Hepatocyte (in vitro differentiated cells): ENCODE data around the gene OBSCN. TPM values are rescaled to one million over a fixed set of nuclear protein-coding genes. Genes with fewer than 3 reads are reported as not detected.

Source experiments
- DNase-seq: peaks from one replicate; pipeline ENCODE4 v3.0.0-alpha.2; 2016; ENCODE audit warnings: low spot score
- H2AFZ ChIP-seq: fragments of 200-600 bp; sonication (generic); 2 replicates; pipeline ENCODE4 v1.6.0; 2016; ENCODE audit warnings: antibody characterized with exemption, mild to moderate bottlenecking
- H3K27ac ChIP-seq: fragments of 200-600 bp; sonication (generic); 2 replicates; pipeline ENCODE4 v1.5.1; 2016; ENCODE audit warnings: mild to moderate bottlenecking
- H3K27me3 ChIP-seq: fragments of 200-600 bp; sonication (generic); 2 replicates; pipeline ENCODE4 v1.6.1; 2016
- H3K36me3 ChIP-seq: fragments of 200-600 bp; sonication (generic); replicated peaks from 2 replicates; pipeline ENCODE4 v1.5.1; 2016; ENCODE audit warnings: low read depth; ENCODE audit not compliant: insufficient read depth
- H3K4me1 ChIP-seq: fragments of 200-600 bp; sonication (generic); 2 replicates; pipeline ENCODE4 v1.5.1; 2016; ENCODE audit warnings: mild to moderate bottlenecking, moderate library complexity; ENCODE audit not compliant: insufficient read depth
- H3K4me2 ChIP-seq: fragments of 200-600 bp; sonication (generic); 2 replicates; pipeline ENCODE4 v1.6.0; 2016
- H3K4me3 ChIP-seq: fragments of 200-600 bp; sonication (generic); 2 replicates; pipeline ENCODE4 v1.5.1; 2016; ENCODE audit warnings: mild to moderate bottlenecking
- H3K79me2 ChIP-seq: fragments of 200-600 bp; sonication (generic); 2 replicates; pipeline ENCODE4 v1.6.0; 2017; ENCODE audit warnings: mild to moderate bottlenecking
- H3K9me2 ChIP-seq: fragments of 200-600 bp; sonication (generic); replicated peaks from 2 replicates; pipeline ENCODE4 v1.6.0; 2017; ENCODE audit warnings: mild to moderate bottlenecking; ENCODE audit not compliant: insufficient read depth
- H3K9me3 ChIP-seq: fragments of 200-600 bp; sonication (generic); 2 replicates; pipeline ENCODE4 v1.5.1; 2016; ENCODE audit warnings: low read depth, mild to moderate bottlenecking
- H4K20me1 ChIP-seq: fragments of 200-600 bp; sonication (generic); 2 replicates; pipeline ENCODE4 v1.6.0; 2016; ENCODE audit warnings: mild to moderate bottlenecking; ENCODE audit not compliant: insufficient read depth, poor library complexity, severe bottlenecking
- EZH2 ChIP-seq: fragments of 200-600 bp; sonication (generic); IDR thresholded peaks from 2 replicates; pipeline ENCODE4 v1.6.1; 2016; ENCODE audit warnings: antibody characterized with exemption, mild to moderate bottlenecking, borderline replicate concordance
- EZH2phosphoT487 ChIP-seq: fragments of 200-600 bp; sonication (generic); IDR thresholded peaks from one replicate; pipeline ENCODE4 v1.6.1; 2018; ENCODE audit warnings: antibody characterized with exemption, mild to moderate bottlenecking, low read depth, moderate library complexity; ENCODE audit not compliant: unreplicated experiment, severe bottlenecking
- WGBS: methylation state at CpG from one replicate; pipeline ENCODE4 v1.1.6; 2016; ENCODE audit warnings: low lambda C conversion rate; ENCODE audit errors: missing lambda C conversion rate; 5-methylcytosine and 5-hydroxymethylcytosine counted together
- polyA plus RNA-seq: library from polyadenylated mRNA; unstranded; fragments of >200 nt; fragmentation: Nextera tagmentation; extraction: Ambion mirVana; gene quantifications from 2 replicates; pipeline ENCODE4 v1.2.1, GENCODE V29; 2016
- total RNA-seq: library from RNA; depleted of rRNA; stranded (reverse); fragments of >200 nt; gene quantifications from 2 replicates; pipeline ENCODE4 v1.2.3, GENCODE V29; 2014
- TF ChIP-seq, protein P1 (sequence below): fragments of 200-600 bp; sonication (generic); IDR thresholded peaks from 2 replicates; pipeline ENCODE4 v1.5.1; 2016; ENCODE audit warnings: antibody characterized with exemption, mild to moderate bottlenecking; ENCODE audit not compliant: poor library complexity

The OBSCN gene
- total and polyA plus RNA-seq, 2 experiments from 2014 or later: 15.0 to 22.4 TPM

- no peaks in the 10 kb centered on the region for H3K79me2 ChIP-seq
- no peaks in the 10 kb centered on the region for H3K4me1 ChIP-seq
- 97% methylated on average over 15 of the region's 15 CpGs for WGBS
- no peaks in the 10 kb centered on the region for H3K9me2 ChIP-seq
- no peak for DNase-seq
- H3K27ac ChIP-seq: no peak overlapping the region
- H4K20me1 ChIP-seq: no peaks in the 10 kb centered on the region
- H2AFZ ChIP-seq: no peak overlapping the region
- H3K4me3 ChIP-seq: no peak overlapping the region
- no peaks in the 10 kb centered on the region for H3K27me3 ChIP-seq
- TF ChIP-seq EZH2phosphoT487: no peak
- TF ChIP-seq, protein P1, sequence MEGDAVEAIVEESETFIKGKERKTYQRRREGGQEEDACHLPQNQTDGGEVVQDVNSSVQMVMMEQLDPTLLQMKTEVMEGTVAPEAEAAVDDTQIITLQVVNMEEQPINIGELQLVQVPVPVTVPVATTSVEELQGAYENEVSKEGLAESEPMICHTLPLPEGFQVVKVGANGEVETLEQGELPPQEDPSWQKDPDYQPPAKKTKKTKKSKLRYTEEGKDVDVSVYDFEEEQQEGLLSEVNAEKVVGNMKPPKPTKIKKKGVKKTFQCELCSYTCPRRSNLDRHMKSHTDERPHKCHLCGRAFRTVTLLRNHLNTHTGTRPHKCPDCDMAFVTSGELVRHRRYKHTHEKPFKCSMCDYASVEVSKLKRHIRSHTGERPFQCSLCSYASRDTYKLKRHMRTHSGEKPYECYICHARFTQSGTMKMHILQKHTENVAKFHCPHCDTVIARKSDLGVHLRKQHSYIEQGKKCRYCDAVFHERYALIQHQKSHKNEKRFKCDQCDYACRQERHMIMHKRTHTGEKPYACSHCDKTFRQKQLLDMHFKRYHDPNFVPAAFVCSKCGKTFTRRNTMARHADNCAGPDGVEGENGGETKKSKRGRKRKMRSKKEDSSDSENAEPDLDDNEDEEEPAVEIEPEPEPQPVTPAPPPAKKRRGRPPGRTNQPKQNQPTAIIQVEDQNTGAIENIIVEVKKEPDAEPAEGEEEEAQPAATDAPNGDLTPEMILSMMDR: no peak
- TF ChIP-seq EZH2: no peak
- no peaks in the 10 kb centered on the region for H3K9me3 ChIP-seq
- H3K36me3 ChIP-seq: no peaks in the 10 kb centered on the region
- H3K4me2 ChIP-seq: no peak overlapping the region
Observed at GRCh38 chr1:228318823-228319241, 111.0 kb downstream of the OBSCN start.

DNA sequence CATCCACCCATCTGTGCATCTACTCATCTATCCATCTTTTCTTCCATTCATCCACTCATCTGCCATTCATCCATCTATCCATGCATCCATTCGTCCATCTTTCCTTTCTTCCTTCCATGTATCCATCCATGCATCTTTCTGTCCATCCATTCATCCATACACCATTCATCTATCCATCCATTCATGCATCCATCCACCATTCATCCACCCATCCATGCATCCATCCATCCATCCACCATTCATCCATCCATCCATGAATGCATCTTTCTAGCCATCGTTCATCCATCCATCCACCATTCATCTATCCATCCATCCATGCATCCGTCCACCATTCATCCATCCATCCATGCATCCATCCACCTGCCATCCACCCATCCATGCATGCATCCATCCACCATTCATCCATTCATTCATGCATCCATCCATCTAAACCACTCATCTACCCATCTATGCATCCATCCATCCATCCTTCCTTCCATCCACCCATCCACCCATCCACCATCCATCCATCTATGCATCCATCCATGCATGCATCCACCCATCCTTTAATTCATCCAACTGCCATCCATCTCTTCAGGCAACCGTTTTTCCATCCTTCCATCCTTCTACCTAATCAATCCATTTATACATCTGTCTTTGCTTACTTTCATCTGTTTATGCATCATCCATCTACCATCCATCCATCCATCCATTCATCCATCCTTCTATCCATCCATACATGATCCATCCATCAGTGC, 111.7 kb downstream of the OBSCN start:
- Histone ChIP-seq H3K36me3 (no peaks in the 10 kb centered on the region), H3K4me1 (no peaks in the 10 kb centered on the region), H4K20me1 (no peaks in the 10 kb centered on the region), H2AFZ (no peak overlapping the region), H3K4me3 (no peak overlapping the region), H3K27me3 (no peaks in the 10 kb centered on the region), H3K27ac (no peak overlapping the region), H3K9me2 (no peaks in the 10 kb centered on the region), H3K79me2 (no peaks in the 10 kb centered on the region), H3K4me2 (no peak overlapping the region), H3K9me3 (no peaks in the 10 kb centered on the region)
- TF ChIP-seq EZH2: no peak
- TF ChIP-seq EZH2phosphoT487: no peak
- TF ChIP-seq, protein P1: no peak
- no peak for DNase-seq
- WGBS: 96% methylated on average over 4 of the region's 4 CpGs

DNA sequence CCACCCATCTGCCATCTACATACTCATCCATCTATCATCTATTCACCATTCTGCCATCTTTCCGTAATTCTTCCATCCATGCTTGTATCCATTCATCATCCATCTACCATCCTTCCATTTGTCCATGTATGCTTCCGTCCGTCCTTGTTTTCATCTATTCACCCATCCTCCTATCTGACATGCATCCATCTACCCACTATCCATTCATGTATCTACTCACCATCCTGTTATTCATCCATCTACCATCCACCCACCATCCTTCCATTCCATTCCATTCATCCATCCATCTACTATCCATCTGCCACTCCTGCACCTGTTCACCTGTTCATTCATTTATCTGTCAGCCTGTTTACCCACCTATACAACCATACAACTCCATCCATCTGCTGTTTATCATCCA, 112.5 kb downstream of the OBSCN start:
- no peaks in the 10 kb centered on the region for H3K27me3 ChIP-seq
- DNase-seq: no peak
- H3K4me2 ChIP-seq: no peak overlapping the region
- H3K9me3 ChIP-seq: no peaks in the 10 kb centered on the region
- H3K9me2 ChIP-seq: no peaks in the 10 kb centered on the region
- no peak overlapping the region for H3K27ac ChIP-seq
- no peaks in the 10 kb centered on the region for H3K36me3 ChIP-seq
- H3K79me2 ChIP-seq: no peaks in the 10 kb centered on the region
- H4K20me1 ChIP-seq: no peaks in the 10 kb centered on the region
- H3K4me1 ChIP-seq: no peaks in the 10 kb centered on the region
- no peak overlapping the region for H2AFZ ChIP-seq
- 98% methylated on average over 3 of the region's 3 CpGs for WGBS
- H3K4me3 ChIP-seq: no peak overlapping the region
- TF ChIP-seq EZH2: no peak
- no peak for TF ChIP-seq EZH2phosphoT487
- TF ChIP-seq, protein P1: no peak
